Measurements from ENCODE around the gene CASP7. TPM values are rescaled to one million over a fixed set of nuclear protein-coding genes. Genes with fewer than 3 reads are reported as not detected.

The CASP7 gene
- total and polyA plus RNA-seq, 8 donors, result 7.0 to 28.7 (median 14.8) TPM

DNA sequence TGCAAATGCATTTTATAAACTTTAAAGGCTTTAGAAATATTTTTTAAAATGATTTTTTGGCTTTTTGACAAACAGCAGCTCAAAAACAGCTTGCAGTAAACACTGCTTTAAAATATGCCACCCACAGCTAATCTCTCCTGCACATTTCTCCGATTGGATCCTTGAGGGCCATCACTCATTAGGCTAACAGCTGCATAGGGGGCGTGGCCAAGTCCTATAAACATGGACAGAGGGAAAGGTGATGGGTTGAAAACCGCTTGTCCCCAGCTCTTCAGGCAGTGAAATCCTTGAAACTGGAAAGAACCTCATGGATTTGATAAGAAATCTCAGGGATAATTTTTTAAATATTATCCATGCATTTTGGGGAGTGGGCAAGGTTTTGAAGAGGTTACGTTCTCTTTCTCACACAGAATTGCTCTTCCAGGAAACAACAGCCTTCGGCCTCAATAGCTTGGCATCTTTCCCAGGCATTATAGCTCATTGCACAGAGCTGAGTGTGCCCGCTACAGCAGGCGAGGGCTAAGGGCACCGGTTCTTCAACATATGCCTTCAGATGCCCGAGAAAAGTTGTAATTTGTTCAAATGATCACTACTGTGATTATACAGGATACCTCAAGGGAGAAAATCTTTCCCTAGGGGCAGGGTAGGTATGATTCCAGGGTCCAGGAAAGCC, 73.4 kb downstream of the CASP7 start:
- DNase-seq (no peak), ATAC-seq (peak in 3 of 4 donors; percentile 27 to 64 (median 45)), FAIRE-seq (no peak)
- peak overlapping the region in 2 of 4 donors; percentile 64 to 74 for H3K27ac ChIP-seq
- intact Hi-C loops (cut with DNase I), result no loop called here
- peak overlapping the region in 2 of 4 donors; percentile 12 to 27 for H3K4me3 ChIP-seq
- TF ChIP-seq, protein P1, sequence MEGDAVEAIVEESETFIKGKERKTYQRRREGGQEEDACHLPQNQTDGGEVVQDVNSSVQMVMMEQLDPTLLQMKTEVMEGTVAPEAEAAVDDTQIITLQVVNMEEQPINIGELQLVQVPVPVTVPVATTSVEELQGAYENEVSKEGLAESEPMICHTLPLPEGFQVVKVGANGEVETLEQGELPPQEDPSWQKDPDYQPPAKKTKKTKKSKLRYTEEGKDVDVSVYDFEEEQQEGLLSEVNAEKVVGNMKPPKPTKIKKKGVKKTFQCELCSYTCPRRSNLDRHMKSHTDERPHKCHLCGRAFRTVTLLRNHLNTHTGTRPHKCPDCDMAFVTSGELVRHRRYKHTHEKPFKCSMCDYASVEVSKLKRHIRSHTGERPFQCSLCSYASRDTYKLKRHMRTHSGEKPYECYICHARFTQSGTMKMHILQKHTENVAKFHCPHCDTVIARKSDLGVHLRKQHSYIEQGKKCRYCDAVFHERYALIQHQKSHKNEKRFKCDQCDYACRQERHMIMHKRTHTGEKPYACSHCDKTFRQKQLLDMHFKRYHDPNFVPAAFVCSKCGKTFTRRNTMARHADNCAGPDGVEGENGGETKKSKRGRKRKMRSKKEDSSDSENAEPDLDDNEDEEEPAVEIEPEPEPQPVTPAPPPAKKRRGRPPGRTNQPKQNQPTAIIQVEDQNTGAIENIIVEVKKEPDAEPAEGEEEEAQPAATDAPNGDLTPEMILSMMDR (IDR thresholded peaks at IDR 0.05), result no peak
- peaks cover 0 to 4% (median 0%) of the 10 kb centered on the region in 3 donors for H3K4me1 ChIP-seq
- WGBS, 2 donors, result 51% methylated on average over 9 of the region's 9 CpGs
- no peaks in the 10 kb centered on the region for H3K9me3 ChIP-seq
- no peaks in the 10 kb centered on the region for H3K27me3 ChIP-seq
- no peaks in the 10 kb centered on the region for H3K36me3 ChIP-seq

GRCh38 chr10:113754125-113754524, 74.4 kb downstream of the CASP7 start:
- FAIRE-seq (no peak), DNase-seq (no peak), ATAC-seq (no peak)
- no peaks in the 10 kb centered on the region for H3K9me3 ChIP-seq
- TF ChIP-seq, protein P1 (IDR thresholded peaks at IDR 0.05), result no peak
- no peak overlapping the region for H3K27ac ChIP-seq
- no peak overlapping the region for H3K4me3 ChIP-seq
- H3K36me3 ChIP-seq, result no peaks in the 10 kb centered on the region
- H3K4me1 ChIP-seq, result peaks cover 0 to 4% (median 0%) of the 10 kb centered on the region in 3 donors
- no peaks in the 10 kb centered on the region for H3K27me3 ChIP-seq
- WGBS, 2 donors, result 93% methylated on average over 3 of the region's 3 CpGs
- intact Hi-C loops (cut with DNase I), result no loop called here

DNA sequence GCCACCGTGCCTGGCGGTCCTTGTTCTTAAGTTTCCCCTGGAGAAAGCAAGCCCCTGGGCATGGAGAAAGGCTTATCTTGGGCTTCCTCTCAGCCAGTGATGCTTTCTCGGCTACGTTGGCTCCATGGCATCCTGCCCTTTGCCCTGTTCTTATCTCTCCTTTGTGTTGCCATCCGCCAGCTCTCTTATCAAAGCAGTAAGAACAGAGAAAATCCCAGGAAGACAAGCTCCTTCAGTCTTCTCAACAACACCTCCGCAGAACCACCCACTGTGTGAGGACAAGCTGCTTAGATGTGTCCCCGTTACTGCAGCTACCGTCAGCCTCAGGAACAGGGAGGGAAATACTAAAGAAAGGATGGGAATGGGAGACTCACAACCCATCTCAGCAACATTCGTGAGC, 75.1 kb downstream of the CASP7 start:
- peak in 1 of 4 donors; percentile 20 for ATAC-seq
- DNase-seq, result no peak
- TF ChIP-seq, protein P1 (IDR thresholded peaks at IDR 0.05), result no peak
- Histone ChIP-seq H3K36me3 (no peaks in the 10 kb centered on the region), H3K4me3 (no peak overlapping the region), H3K27me3 (no peaks in the 10 kb centered on the region), H3K4me1 (peaks cover 0 to 2% (median 0%) of the 10 kb centered on the region in 3 donors), H3K9me3 (no peaks in the 10 kb centered on the region), H3K27ac (no peak overlapping the region)
- no peak for FAIRE-seq
- 57 to 60% methylated on average over 9 of the region's 9 CpGs for WGBS, 2 donors
- intact Hi-C loops (cut with DNase I), result no loop called here

DNA sequence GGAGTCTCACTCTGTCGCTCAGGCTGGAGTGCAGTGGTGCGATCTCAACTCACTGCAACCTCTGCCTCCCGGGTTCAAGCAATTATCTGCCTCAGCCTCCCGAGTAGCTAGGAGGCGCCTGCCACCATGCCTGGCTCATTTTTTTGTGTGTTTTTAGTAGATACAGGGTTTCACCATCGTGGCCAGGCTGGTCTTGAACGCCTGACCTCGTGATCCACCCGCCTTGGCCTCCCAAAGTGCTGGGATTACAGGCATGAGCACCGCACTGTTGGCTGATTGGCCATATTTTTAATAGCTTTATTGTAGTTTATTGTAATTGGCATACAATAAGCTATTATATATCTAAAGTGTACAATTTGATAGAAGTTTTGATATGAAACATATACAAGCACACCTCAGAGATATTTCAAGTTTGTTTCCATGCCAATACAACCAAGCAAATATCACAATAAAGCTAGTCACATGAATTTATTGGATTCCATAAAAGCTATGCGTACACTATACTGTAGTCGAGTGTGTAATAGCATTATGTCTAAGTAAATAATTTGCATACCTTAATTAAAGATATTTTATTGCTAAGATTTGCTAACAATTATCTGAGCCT, 77.3 kb downstream of the CASP7 start:
- Histone ChIP-seq H3K27me3 (no peaks in the 10 kb centered on the region), H3K4me1 (peaks cover 0 to 5% (median 0%) of the 10 kb centered on the region in 3 donors), H3K9me3 (no peaks in the 10 kb centered on the region), H3K27ac (no peak overlapping the region), H3K4me3 (no peak overlapping the region), H3K36me3 (no peaks in the 10 kb centered on the region)
- FAIRE-seq (peak; percentile 56), DNase-seq (no peak), ATAC-seq (no peak)
- 85 to 91% methylated on average over 12 of the region's 12 CpGs for WGBS, 2 donors
- intact Hi-C loops (cut with DNase I), result no loop called here
- TF ChIP-seq, protein P1 (IDR thresholded peaks at IDR 0.05), result no peak

GRCh38 chr10:113762083-113762482, 82.4 kb downstream of the CASP7 start:
- DNase-seq (no peak), ATAC-seq (peak in 2 of 4 donors; percentile 40 to 42), FAIRE-seq (no peak)
- TF ChIP-seq, protein P1 (IDR thresholded peaks at IDR 0.05), result no peak
- Histone ChIP-seq H3K27me3 (no peaks in the 10 kb centered on the region), H3K36me3 (no peaks in the 10 kb centered on the region), H3K9me3 (no peaks in the 10 kb centered on the region), H3K27ac (peak overlapping the region in 2 of 4 donors; percentile 44), H3K4me1 (peaks cover 11 to 31% (median 22%) of the 10 kb centered on the region in 3 donors), H3K4me3 (no peak overlapping the region)
- 0% methylated on average over 1 of the region's 1 CpG for WGBS, 2 donors
- intact Hi-C loops (cut with DNase I), result no loop called here
